Mesendoderm (in vitro differentiated cells): ENCODE measurements around the gene SCAMP1. TPM values are rescaled to one million over a fixed set of nuclear protein-coding genes. Genes with fewer than 3 reads are reported as not detected.

Experiments
- DNase-seq: peaks from one replicate; pipeline ENCODE4 v3.0.0; 2013
- H2AK5ac ChIP-seq: 2 replicates; pipeline ENCODE4 v1.6.1; 2013; ENCODE audit warnings: low read length, inconsistent platforms
- H2BK120ac ChIP-seq: 2 replicates; pipeline ENCODE4 v1.6.1; 2013; ENCODE audit warnings: low read depth, mild to moderate bottlenecking, low read length, moderate library complexity, mixed read lengths
- H2BK15ac ChIP-seq: replicated peaks from 2 replicates; pipeline ENCODE4 v1.6.1; 2013; ENCODE audit warnings: low read depth, mild to moderate bottlenecking, moderate library complexity
- H2BK5ac ChIP-seq: 2 replicates; pipeline ENCODE4 v1.6.1; 2013; ENCODE audit warnings: low read length, inconsistent platforms
- H3K18ac ChIP-seq: 2 replicates; pipeline ENCODE4 v1.6.1; 2013; ENCODE audit warnings: mild to moderate bottlenecking, low read length, mixed read lengths
- H3K23ac ChIP-seq: one replicate; pipeline ENCODE4 v1.6.1; 2013; ENCODE audit warnings: low read length
- H3K27ac ChIP-seq: 2 replicates; pipeline ENCODE4 v1.5.1; 2013; ENCODE audit warnings: low read depth, mild to moderate bottlenecking, inconsistent platforms, low read length, moderate library complexity
- H3K27me3 ChIP-seq: 2 replicates; pipeline ENCODE4 v1.6.1; 2013; ENCODE audit warnings: low read length, control low read depth, mild to moderate bottlenecking, inconsistent platforms; ENCODE audit not compliant: insufficient read depth, poor library complexity
- H3K36me3 ChIP-seq: 2 replicates; pipeline ENCODE4 v1.6.1; 2013; ENCODE audit warnings: low read length, inconsistent platforms; ENCODE audit not compliant: control insufficient read depth, insufficient read depth
- H3K4ac ChIP-seq: one replicate; pipeline ENCODE4 v1.6.1; 2013; ENCODE audit warnings: low read depth, mild to moderate bottlenecking, low read length, moderate library complexity
- H3K4me1 ChIP-seq: 2 replicates; pipeline ENCODE4 v1.6.1; 2013; ENCODE audit warnings: low read depth, low read length, inconsistent platforms; ENCODE audit not compliant: control insufficient read depth
- H3K4me2 ChIP-seq: 2 replicates; pipeline ENCODE4 v1.6.1; 2013; ENCODE audit warnings: low read length
- H3K4me3 ChIP-seq: 2 replicates; pipeline ENCODE4 v1.5.1; 2013; ENCODE audit warnings: mild to moderate bottlenecking, low read length
- H3K56ac ChIP-seq: one replicate; pipeline ENCODE4 v1.6.1; 2013; ENCODE audit warnings: low read length
- H3K79me1 ChIP-seq: 2 replicates; pipeline ENCODE4 v1.6.1; 2013; ENCODE audit warnings: low read length, inconsistent platforms
- H3K79me2 ChIP-seq: 2 replicates; pipeline ENCODE4 v1.6.1; 2013; ENCODE audit warnings: mild to moderate bottlenecking, low read length; ENCODE audit not compliant: control insufficient read depth, insufficient read depth
- H3K9ac ChIP-seq: 2 replicates; pipeline ENCODE4 v1.6.1; 2013; ENCODE audit warnings: low read length, inconsistent platforms
- H4K5ac ChIP-seq: one replicate; pipeline ENCODE4 v1.6.1; 2013; ENCODE audit warnings: low read length
- H4K8ac ChIP-seq: one replicate; pipeline ENCODE4 v1.6.1; 2013; ENCODE audit warnings: low read depth, mild to moderate bottlenecking, control low read depth, low read length, moderate library complexity
- WGBS: extraction: QIAGEN DNeasy Blood & Tissue Kit; methylation state at CpG from one replicate; pipeline ENCODE4 v1.1.7; 2013; ENCODE audit warnings: low lambda C conversion rate, missing lambda C conversion rate; ENCODE audit not compliant: insufficient coverage; ENCODE audit errors: extremely low coverage; 5-methylcytosine and 5-hydroxymethylcytosine counted together
- polyA plus RNA-seq, 2 experiments: library from polyadenylated mRNA; stranded (reverse); fragments of 200-250 nt; gene quantifications; one replicate each; pipeline ENCODE4 v1.2.3, GENCODE V29; 2013

SCAMP1 gene
- polyA plus RNA-seq (2013, experiment 1 of 2) = 21.5 TPM
- polyA plus RNA-seq (2013, experiment 2 of 2) = 21.5 TPM

- Histone ChIP-seq H3K18ac (peak within 1 kb of the TSS; percentile 62), H3K4ac (peak within 1 kb of the TSS; percentile 90), H2BK15ac (no peak within 1 kb of the TSS), H3K79me1 (peaks cover 3% of the 10 kb centered on the region), H2AK5ac (no peak within 1 kb of the TSS), H2BK120ac (no peak within 1 kb of the TSS), H3K4me3 (peak within 1 kb of the TSS; percentile 91), H3K4me1 (no peaks in the 10 kb centered on the region), H3K36me3 (no peaks in the 10 kb centered on the region), H3K79me2 (peaks cover 3% of the 10 kb centered on the region), H3K23ac (no peak within 1 kb of the TSS), H3K56ac (peak within 1 kb of the TSS; percentile 99), H3K9ac (peak within 1 kb of the TSS; percentile 95), H2BK5ac (peak within 1 kb of the TSS; percentile 95), H3K4me2 (peak within 1 kb of the TSS; percentile 64), H4K5ac (no peak within 1 kb of the TSS), H3K27ac (peak within 1 kb of the TSS; percentile 88), H4K8ac (no peak within 1 kb of the TSS), H3K27me3 (no peaks in the 10 kb centered on the region)
- WGBS = no CpG with 5 or more reads among the region's 79 CpGs
- DNase-seq = peak; percentile 98
Measured at GRCh38 chr5:78359831-78360673, at the start of gene SCAMP1. TSS of gene SCAMP1 (plus strand) at chr5:78360617. CDS start at chr5:78360672, 55 bp downstream.

GRCh38 chr5:78317515-78317914 lies 42.9 kb upstream of the SCAMP1 start:
- no peak overlapping the region for H3K4me3 ChIP-seq
- no peak overlapping the region for H3K4me2 ChIP-seq
- no peak overlapping the region for H4K8ac ChIP-seq
- H3K36me3 ChIP-seq = no peaks in the 10 kb centered on the region
- no peak for DNase-seq
- no peak overlapping the region for H2AK5ac ChIP-seq
- no peak overlapping the region for H3K4ac ChIP-seq
- no peak overlapping the region for H3K18ac ChIP-seq
- no peak overlapping the region for H2BK5ac ChIP-seq
- WGBS = no CpG with 5 or more reads among the region's 5 CpGs
- H3K56ac ChIP-seq = no peak overlapping the region
- H2BK120ac ChIP-seq = no peak overlapping the region
- H3K27ac ChIP-seq = no peak overlapping the region
- no peak overlapping the region for H2BK15ac ChIP-seq
- no peaks in the 10 kb centered on the region for H3K4me1 ChIP-seq
- no peaks in the 10 kb centered on the region for H3K79me1 ChIP-seq
- H3K9ac ChIP-seq = no peak overlapping the region
- H3K79me2 ChIP-seq = no peaks in the 10 kb centered on the region
- no peaks in the 10 kb centered on the region for H3K27me3 ChIP-seq
- no peak overlapping the region for H4K5ac ChIP-seq
- no peak overlapping the region for H3K23ac ChIP-seq

GRCh38 chr5:78318337-78318736 lies 42.1 kb upstream of the SCAMP1 start:
- Histone ChIP-seq H3K4me1 (no peaks in the 10 kb centered on the region), H3K18ac (no peak overlapping the region), H4K5ac (no peak overlapping the region), H3K23ac (no peak overlapping the region), H3K56ac (no peak overlapping the region), H3K4me3 (no peak overlapping the region), H2BK5ac (no peak overlapping the region), H3K27ac (no peak overlapping the region), H3K36me3 (no peaks in the 10 kb centered on the region), H2AK5ac (no peak overlapping the region), H2BK15ac (no peak overlapping the region), H3K4me2 (no peak overlapping the region), H4K8ac (no peak overlapping the region), H3K9ac (no peak overlapping the region), H2BK120ac (no peak overlapping the region), H3K27me3 (no peaks in the 10 kb centered on the region), H3K79me1 (no peaks in the 10 kb centered on the region), H3K79me2 (no peaks in the 10 kb centered on the region), H3K4ac (no peak overlapping the region)
- WGBS = no CpG with 5 or more reads among the region's 3 CpGs
- DNase-seq = no peak

- H3K18ac ChIP-seq = no peak overlapping the region
- H4K5ac ChIP-seq = no peak overlapping the region
- no peak overlapping the region for H3K4me2 ChIP-seq
- no peak overlapping the region for H2BK15ac ChIP-seq
- no peaks in the 10 kb centered on the region for H3K4me1 ChIP-seq
- H3K23ac ChIP-seq = no peak overlapping the region
- no peak overlapping the region for H3K9ac ChIP-seq
- no peaks in the 10 kb centered on the region for H3K79me1 ChIP-seq
- no peak overlapping the region for H2BK120ac ChIP-seq
- DNase-seq = peak; percentile 32
- no peaks in the 10 kb centered on the region for H3K79me2 ChIP-seq
- no peak overlapping the region for H4K8ac ChIP-seq
- no peak overlapping the region for H3K27ac ChIP-seq
- no peaks in the 10 kb centered on the region for H3K27me3 ChIP-seq
- H3K36me3 ChIP-seq = no peaks in the 10 kb centered on the region
- H2AK5ac ChIP-seq = no peak overlapping the region
- no peak overlapping the region for H3K4me3 ChIP-seq
- no CpG with 5 or more reads among the region's 2 CpGs for WGBS
- no peak overlapping the region for H2BK5ac ChIP-seq
- no peak overlapping the region for H3K56ac ChIP-seq
- no peak overlapping the region for H3K4ac ChIP-seq
Measured at GRCh38 chr5:78320401-78320800, 40.0 kb upstream of the SCAMP1 start.

GRCh38 chr5:78323241-78323640 lies 37.2 kb upstream of the SCAMP1 start:
- Histone ChIP-seq H3K18ac (no peak overlapping the region), H3K4ac (no peak overlapping the region), H3K79me1 (no peaks in the 10 kb centered on the region), H3K4me2 (no peak overlapping the region), H3K23ac (no peak overlapping the region), H3K27ac (no peak overlapping the region), H3K36me3 (no peaks in the 10 kb centered on the region), H3K56ac (no peak overlapping the region), H2BK15ac (no peak overlapping the region), H3K4me3 (no peak overlapping the region), H4K5ac (no peak overlapping the region), H3K27me3 (no peaks in the 10 kb centered on the region), H3K9ac (no peak overlapping the region), H3K79me2 (no peaks in the 10 kb centered on the region), H4K8ac (no peak overlapping the region), H2AK5ac (no peak overlapping the region), H3K4me1 (peaks cover under 1% of the 10 kb centered on the region), H2BK120ac (no peak overlapping the region), H2BK5ac (no peak overlapping the region)
- DNase-seq = no peak

- no peaks in the 10 kb centered on the region for H3K27me3 ChIP-seq
- H3K23ac ChIP-seq = no peak overlapping the region
- no peak overlapping the region for H3K4me2 ChIP-seq
- H3K79me2 ChIP-seq = no peaks in the 10 kb centered on the region
- no peaks in the 10 kb centered on the region for H3K79me1 ChIP-seq
- no peak overlapping the region for H2BK15ac ChIP-seq
- H3K4ac ChIP-seq = no peak overlapping the region
- no peak overlapping the region for H2AK5ac ChIP-seq
- H3K36me3 ChIP-seq = no peaks in the 10 kb centered on the region
- no peak overlapping the region for H3K18ac ChIP-seq
- no peak overlapping the region for H3K56ac ChIP-seq
- no peak overlapping the region for H3K4me3 ChIP-seq
- H4K8ac ChIP-seq = no peak overlapping the region
- no peak overlapping the region for H3K27ac ChIP-seq
- no CpG with 5 or more reads among the region's 3 CpGs for WGBS
- no peak overlapping the region for H3K9ac ChIP-seq
- no peak overlapping the region for H2BK120ac ChIP-seq
- DNase-seq = no peak
- H3K4me1 ChIP-seq = peaks cover 1% of the 10 kb centered on the region
- no peak overlapping the region for H2BK5ac ChIP-seq
- H4K5ac ChIP-seq = no peak overlapping the region
Measured at GRCh38 chr5:78326930-78327329, 33.5 kb upstream of the SCAMP1 start.
